HG03175 (cell line): Measurements from ENCODE around the gene SAMD3.
A peak's percentile ranks its signal among the peaks of the same experiment; 100 is the strongest.
"Not testable (repeated sequence)": the region's sequence is repeated elsewhere in the genome, so short reads cannot be mapped to it uniquely, and the experiment has no call there.

Experiments used
- ATAC-seq: cut with Tn5 transposase; IDR thresholded peaks from one replicate; pipeline ENCODE4 v1.9.1; 2021; ENCODE audit warnings: mild to moderate bottlenecking, moderate library complexity; ENCODE audit not compliant: unreplicated experiment

Gene SAMD3

DNA sequence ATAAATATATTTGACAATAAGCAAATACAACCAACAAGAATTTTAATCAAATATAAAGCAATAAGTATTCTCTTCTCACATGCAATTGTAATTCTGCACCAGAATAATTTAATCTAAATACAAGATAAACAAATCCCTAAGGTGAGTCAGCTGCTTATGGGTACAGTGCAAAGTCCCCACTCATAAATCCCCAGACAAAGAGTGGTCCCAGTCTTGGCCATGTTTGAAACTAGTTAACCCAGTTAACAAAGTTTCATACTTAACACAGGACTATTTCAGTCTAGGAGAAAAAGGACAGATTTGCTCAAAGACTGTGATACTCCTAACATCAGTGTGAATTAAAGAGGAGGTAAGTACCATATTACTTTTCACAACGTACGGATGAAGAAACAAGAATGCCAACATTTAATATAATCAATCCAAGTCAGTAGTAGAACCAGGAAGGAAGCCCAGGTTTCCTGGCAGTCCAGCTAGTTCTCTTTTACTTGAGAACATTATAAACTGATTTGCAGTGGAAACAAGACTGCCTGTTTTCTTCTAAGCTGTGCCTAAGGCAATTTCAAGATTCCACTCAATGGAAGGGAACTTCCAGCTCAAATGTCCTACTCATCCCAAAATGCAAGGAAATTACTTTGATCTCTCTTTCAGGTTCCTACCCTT is 10.4 kb downstream of the SAMD3 start:
- no peak for ATAC-seq

DNA sequence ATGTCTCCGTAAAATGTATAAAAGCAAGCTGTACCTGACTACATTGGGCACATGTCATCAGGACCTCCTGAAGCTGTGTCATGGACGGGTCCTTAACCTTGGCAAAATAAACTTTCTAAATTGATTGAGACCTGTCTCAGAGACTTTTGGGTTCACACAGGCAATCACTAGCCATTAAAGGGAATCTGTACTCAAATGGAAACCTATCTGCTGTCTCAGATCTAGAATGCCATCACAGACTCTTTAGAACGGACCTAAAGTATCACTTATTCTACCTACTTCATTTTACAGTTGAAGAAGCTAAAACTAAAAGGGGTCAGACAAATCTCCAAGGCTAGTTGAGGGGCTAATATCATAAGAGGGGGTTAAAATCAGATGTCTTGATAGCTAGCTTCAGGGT is 11.1 kb downstream of the SAMD3 start:
- no peak for ATAC-seq

DNA sequence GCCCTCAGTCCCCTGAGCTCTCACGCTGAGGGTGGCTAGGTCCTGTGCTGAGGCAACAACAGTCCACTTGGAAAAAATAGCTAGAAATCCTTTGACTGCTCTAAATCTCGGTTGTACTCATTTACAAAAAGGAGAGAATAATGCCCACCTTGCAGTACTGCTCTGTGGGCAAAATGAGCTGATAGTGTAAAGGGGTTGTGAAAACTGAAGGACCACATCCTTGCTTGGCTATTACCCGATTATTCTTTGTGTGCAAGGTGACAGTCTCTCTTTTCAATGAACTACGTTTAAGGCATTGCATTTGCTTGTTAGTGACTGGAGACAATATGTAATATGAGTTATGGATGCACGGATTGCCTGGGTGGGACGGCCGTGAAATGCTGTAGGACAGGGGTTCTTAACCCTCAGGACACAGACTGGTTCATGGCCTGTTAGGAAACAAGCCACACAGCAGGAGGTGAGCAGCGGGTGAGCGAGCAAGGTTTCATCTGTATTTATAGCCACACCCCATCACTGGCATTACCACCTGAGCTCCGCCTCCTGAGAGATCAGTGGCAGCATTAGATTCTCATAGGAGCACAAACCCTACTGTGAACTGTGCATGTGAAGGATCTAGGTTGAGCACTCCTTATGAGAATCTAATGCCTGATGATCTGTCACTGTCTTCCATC is 14.6 kb downstream of the SAMD3 start:
- ATAC-seq = no peak

DNA sequence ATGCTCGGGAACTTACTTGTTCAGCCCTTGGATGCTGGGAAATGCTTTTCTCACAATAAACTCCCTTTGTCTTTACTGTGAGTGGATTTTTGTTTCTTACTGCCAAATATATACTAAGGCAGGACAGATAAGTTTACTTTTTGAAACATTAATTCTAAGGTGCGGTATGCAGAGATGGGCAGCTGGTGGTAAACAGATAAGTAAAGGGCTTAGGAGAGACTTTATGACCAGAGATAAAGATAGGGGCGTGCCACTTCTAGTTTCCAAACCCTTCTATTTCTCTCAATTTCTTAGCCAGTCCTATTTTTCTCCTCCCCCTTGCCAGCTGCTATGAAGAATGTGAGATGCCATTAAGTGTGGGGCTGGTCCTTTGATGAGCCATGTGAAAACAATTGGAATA is 16.3 kb downstream of the SAMD3 start:
- ATAC-seq = no peak

DNA sequence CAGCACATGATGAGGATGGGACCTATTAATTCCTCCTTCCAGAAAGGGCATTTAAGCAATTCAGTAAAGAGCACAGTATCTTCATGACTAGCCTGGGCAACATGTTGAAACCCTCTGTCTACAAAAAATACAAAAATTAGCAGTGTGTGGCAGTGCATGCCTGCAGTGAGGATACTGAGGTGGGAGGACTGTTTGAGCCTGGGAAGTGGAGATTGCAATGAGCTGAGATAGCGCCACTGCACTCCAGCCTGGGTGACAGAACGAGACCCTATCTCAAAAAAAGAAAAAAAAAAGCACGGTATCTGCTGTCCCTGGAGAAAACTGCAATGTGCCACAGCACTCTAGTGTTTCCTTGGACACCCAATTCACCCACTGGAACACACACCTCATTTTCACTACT is 18.4 kb downstream of the SAMD3 start:
- ATAC-seq = no peak

DNA sequence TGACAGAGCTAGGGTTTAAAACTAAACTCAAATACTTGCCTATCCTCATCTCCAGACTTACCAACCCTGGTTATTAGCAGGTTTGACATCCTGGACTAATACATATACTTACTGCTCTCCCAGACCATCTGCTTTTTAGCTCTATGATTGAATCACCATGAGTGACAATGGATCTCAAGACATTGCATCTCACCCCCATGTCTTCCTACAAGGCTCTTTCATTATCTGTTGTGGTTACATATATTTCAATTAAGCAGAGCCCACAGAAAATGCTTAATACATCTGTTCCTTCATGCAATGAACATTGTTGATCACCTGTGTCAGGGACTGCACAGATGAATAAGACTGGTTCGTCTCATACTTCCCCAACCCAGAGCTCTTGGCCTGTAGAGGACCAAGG is 19.4 kb downstream of the SAMD3 start:
- no peak for ATAC-seq

DNA sequence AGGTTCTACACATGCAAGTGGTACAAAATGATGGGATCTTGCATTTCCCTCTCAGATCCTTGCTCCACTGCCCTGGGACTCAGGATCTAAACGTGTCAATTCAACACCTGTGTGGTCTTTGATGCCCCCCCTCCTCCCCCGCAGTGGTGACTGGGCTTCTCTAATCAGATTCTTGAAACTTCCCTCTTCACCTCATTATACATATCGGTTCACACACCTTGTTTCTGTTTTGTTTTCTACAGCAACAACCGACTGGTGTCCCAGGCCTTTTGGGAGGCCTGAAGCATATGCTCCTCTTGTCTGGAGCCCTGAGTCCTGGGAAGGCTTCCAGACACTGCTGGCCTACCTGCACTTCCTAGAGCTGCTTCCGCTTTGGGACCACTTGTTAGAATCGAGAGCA is 20.0 kb downstream of the SAMD3 start:
- ATAC-seq = peak; percentile 84

DNA sequence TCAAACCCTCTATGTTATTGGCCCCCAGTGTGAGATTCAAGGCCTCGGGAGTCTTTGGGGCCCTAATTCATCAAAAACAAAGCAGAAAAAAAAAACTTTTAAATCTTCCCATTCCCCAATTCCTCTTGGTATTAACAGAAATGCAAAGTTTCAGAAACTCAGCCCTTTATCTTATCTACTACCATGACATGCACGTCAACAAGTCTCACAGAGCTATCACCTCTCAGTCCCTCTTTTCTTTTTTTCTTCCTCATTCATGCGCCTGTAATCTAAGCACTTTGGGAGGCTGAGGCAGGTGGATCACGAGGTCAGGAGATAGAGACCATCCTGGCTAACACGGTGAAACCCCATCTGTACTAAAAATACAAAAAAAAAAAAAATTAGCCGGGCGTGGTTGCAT is 22.7 kb downstream of the SAMD3 start:
- no peak for ATAC-seq

DNA sequence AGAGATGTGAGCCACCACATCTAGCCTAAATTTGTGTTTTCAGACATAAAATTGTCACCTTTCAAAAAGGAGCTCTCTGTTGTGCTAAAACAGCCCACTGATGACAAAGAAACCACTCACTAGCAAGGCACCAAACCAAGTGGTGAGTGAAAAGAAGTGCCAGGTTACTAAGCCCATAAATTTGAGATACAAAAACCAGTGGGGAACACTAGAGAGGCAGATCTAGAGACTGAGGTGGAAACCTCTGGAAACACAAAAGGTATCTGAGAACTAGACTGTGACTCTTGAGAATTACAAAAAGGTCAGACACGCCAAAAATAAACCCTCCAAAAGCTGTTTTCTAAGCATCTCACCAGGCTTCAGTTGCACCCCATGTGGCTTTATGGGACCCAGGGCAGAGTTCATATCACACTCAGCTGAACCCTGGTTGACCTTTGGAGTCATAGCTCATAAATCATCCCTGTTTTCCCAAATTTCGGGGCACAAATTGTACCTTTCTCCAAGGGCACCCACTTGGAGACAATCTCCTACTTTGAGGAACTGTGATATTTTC is 24.2 kb downstream of the SAMD3 start:
- no peak for ATAC-seq

DNA sequence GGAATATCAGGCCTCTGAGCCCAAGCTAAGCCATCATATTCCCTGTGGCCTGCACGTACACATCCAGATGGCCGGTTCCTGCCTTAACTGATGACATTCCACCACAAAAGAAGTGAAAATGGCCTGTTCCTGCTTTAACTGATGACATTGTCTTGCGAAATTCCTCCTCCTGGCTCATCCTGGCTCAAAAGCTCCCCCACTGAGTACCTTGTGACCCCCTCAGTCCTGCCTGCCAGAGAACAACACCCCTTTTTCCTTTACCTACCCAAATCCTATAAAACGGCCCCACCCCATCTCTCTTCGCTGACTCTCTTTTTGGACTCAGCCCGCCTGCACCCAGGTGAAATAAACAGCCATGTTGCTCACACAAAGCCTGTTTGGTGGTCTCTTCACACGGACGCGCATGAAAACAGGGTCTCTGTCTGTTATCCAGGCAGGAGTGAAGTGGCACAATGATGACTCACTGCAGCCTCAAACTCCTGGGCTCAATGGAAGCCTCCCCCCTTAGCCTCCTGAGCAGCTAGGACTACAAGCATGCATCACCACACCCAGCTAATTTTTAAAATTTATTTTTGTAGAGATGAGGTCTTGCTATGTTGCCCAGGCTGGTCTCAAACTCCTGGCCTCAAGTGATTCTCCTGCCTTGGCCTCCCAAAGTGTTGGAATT is 24.8 kb downstream of the SAMD3 start:
- ATAC-seq = not testable (repeated sequence)

DNA sequence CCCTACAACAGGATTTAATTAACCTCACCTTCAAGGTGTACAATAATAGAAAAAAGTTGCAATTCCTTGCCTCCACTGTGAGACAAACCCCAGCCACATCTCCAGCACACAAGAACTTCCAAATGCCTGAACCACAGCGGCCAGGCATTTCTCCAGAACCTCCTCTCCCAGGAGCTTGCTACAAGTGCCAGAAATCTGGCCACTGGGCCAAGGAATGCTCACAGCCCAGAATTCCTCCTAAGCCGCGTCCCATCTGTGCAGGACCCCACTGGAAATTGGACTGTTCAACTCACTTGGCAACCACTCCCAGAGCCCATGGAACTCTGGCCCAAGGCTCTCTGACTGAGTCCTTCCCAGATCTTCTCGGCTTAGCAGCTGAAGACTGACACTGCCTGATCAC is 28.3 kb downstream of the SAMD3 start:
- not testable (repeated sequence) for ATAC-seq

DNA sequence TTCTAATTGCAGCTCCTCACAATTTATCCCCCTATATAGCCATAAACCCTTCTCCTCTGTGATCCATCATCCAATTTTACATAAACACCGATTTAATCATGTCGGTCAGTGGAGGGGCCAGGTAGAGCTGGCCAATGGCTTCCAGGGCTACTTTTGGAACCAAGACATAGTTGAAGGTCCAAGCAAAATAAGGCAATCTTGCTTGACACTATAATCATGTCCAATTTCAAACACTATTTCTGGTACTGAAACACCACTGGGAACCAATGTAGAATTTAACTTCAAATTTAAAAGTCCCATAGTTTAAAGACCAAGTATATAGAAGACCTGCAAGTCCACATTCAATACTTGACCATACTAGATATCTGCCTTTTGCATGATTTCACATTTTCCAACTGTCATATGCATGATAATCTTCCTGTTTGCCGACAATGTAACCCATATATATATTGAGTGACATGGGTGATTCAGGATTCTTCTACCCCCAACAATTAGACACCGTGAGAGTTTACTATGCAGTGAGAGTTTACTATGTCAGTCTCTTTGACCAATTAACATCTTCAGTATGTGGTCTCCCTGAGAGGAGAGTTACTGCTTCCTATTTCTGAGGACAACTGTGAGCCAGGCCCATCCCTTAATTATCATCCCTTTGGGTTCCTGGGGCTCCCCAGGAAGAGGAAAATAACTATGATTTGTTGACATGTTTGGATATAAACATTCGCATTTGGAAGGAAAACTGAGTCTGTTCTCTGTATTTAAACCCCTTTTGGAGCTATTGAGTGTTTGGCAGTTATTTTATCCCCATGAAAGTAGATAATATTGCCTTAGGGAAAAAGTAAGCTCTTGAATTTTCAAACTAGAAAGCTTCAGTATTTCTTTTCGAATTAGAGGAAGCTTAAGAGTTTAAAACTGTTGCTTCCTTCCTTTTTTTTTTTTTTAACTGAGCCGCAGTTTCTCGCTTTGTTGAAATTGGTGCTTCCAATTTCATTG is 31.8 kb downstream of the SAMD3 start:
- ATAC-seq = no peak

DNA sequence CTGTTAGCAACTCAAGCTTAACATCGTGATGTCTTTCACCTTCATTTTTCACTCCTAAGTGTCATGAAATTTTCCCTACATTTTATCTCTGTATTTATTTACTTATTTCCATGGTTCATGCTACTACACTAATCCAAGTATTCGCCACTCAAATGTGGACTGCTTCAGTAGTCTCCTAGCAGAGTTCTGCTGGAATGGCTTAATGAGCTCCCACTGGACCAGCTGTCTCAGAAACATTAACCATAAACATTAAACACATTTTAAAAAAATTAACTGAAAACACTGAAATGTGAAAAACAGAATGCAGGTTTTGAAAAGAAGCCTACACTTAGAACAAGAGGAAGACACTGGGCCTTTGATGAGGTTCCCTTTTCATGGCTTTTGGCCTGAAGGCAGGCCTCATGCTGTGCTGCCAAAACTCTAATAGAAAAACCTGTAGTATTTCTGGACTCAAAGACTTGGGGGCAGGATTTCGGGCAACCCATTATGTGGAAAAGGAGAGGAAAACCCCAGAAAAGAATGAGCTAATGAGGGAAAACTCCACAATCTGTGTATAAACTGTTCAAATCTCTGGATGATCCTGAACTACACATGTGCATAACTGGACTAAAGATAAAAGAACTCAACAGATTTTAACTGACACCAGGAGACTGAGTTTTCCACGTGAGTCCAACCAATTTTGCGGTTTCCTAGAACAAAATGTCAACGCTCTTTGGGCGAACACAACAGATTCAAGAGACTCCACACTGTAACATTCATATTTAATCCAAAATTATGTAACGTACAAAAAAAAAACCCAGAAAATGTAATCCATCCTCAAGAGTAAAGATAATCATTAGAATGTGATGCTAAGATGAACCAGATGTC is 33.0 kb downstream of the SAMD3 start:
- ATAC-seq = no peak

DNA sequence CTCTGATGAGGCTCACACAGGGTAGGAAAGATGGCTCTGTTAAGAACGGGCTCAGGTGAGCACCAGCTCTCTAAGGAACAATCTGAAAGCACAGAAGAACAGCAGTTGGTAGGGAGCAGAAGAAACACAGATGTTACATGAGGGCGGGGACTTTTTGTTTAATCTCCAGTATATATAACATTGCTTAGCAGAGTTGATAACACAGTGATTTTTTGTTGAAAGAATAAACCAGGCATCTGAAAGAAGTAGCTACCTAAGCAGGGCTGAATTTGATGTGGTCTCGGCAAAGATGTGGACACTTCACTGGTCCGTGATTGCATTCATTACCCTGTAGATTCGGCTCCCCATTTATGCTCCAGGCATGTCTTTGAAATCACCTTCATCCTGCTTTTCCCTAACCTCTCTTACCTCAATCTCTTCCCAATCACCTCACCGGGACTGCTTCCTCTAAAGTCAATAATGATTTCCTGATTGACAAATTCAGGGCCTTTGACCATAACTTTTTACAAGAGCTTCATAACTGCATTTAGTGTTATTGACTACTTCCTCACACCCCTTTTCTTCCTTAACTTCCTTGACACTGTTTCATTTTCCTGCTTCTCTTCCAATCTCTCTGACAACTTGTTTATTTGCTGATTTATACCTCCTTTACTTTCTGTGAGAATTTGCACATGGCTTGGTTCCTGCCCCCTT is 34.4 kb downstream of the SAMD3 start:
- ATAC-seq = no peak

DNA sequence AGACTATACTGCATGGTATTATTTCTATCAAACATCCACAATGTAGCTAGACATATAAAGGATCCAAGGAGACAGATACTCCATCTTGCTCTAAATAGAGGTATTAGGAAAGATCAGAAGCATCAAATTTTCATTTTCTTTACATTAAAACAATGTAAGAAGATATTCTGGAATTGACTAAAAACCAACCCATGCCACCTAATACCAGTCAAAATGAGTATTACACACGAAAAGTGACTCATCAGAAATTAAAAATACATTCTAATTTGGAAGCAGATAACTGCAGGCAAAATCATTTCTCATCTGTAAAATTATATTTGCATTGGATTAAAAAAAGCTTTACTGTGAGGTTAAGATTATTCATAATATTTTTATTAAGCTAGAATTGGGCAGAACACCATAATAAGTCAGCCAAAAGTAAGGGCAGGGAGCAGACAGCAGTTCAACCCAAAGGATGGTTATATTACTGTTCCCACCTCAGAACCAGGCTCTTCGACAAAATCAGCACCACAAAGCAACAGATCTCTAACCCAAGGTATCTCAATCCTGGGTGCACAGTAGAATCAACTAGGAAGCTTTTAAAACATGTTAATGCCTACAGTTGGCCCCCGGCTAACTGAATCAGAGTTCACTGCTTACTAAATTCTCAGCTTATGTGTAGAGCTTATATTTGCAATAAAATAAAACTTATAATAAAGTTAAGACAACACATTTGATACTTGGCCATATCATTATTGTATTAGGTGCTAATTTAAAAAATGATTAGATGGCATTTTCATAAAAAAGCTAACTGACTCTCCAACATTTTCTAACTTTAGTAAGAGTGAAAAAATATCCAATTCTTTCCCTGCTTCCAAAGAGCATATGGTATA is 35.2 kb downstream of the SAMD3 start:
- ATAC-seq = no peak

DNA sequence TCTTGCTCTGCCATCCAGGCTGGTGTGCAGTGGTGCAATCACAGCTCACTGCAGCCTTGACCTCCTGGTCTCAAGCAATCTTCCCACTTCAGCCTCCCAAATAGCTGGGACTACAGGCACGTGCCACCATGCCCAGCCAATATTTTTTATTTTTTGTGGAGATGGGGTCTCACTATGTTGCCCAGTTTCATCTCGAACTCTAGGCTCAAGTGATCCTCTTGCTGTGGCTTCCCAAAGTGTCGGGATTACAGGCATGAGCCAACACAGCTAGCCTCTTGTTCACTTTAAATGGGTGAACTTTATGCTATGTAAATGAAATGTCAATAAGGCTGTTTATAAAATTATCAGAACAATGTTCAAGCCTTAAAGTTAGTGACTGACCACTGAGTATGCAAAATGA is 37.1 kb downstream of the SAMD3 start:
- ATAC-seq = no peak

DNA sequence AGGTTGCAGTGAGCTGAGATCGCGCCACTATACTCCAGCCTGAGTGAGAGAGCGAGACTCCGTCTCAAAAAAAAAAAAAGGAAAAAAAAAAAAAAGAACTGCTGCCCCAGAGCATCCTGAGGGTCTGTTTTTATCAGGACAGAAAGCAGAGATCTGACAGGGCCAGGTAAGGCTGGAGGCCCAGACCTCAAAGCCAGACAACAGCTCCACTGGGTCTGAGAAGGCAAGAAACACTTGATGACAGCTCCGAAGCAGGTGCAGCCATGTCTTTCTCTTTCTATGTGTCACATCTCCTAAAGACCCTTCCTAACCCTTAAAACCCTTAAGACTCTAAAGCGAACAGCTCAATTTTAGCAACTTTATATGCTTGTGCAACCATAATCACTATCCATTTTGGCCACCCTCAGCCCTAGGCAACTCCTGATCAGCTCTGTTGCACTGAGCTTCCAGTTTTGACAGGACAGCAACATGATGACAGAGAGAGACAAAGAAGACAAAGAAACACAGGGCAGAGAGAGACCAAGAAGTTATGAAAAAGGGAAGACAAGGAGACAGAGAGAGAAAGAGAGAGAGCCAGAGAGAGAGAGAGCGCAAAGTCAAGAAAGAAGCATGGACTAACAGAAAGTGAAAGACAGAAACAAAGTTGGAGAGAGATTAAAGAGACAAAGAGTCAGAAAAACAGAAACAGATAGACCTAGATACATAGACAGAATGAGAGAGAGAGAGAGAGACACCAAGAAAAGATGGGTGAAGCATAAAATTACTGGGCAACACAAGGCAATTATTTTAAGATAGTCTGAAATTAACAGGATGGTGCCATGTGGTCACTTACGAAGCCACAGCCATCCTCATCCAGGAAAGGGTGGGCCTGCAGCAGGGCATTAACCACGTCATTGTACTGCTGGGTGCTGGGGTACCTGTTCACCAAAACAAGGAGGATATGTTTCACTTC is 39.2 kb downstream of the SAMD3 start:
- ATAC-seq = no peak
